NCI-H1417 (cell line): ENCODE data around the gene CCDC85C.

Experiments used
- DNase-seq, 3 experiments: peaks; one replicate each; lab custom pipeline; 2025; lab: John Stamatoyannopoulos, UW

CCDC85C gene

GRCh38 chr14:99589651-99590530, 14.1 kb downstream of the CCDC85C start:
- DNase-seq, result no peak

- DNase-seq, result no peak
These were observed 15.0 kb downstream of the CCDC85C start for GRCh38 chr14:99589031-99589441.

- DNase-seq, result no peak
These were observed 16.3 kb downstream of the CCDC85C start for GRCh38 chr14:99587460-99588278.

- no peak for DNase-seq
These were observed 17.1 kb downstream of the CCDC85C start for GRCh38 chr14:99586761-99587459.

- no peak for DNase-seq
These were observed 17.8 kb downstream of the CCDC85C start for GRCh38 chr14:99586054-99586760.

GRCh38 chr14:99584823-99585222, 19.2 kb downstream of the CCDC85C start:
- DNase-seq, result no peak

- DNase-seq, result no peak
These were observed 22.1 kb downstream of the CCDC85C start for GRCh38 chr14:99581938-99582337.

GRCh38 chr14:99581374-99581773, 22.6 kb downstream of the CCDC85C start:
- no peak for DNase-seq

GRCh38 chr14:99579903-99580571, 24.0 kb downstream of the CCDC85C start:
- no peak for DNase-seq

- DNase-seq, result peak in 1 of 3 experiments; percentile 12
These were observed 24.7 kb downstream of the CCDC85C start for GRCh38 chr14:99579120-99579836.

- DNase-seq, result peak in 1 of 3 experiments; percentile 27
These were observed 25.4 kb downstream of the CCDC85C start for GRCh38 chr14:99578541-99579101.

- no peak for DNase-seq
These were observed 27.0 kb downstream of the CCDC85C start for GRCh38 chr14:99576761-99577705.

GRCh38 chr14:99576304-99576703, 27.7 kb downstream of the CCDC85C start:
- DNase-seq, result no peak

- peak; percentile 19 to 44 (median 25) for DNase-seq
These were observed 28.7 kb downstream of the CCDC85C start for GRCh38 chr14:99575043-99576023.

- DNase-seq, result peak in 2 of 3 experiments; percentile 57 to 90
These were observed 29.7 kb downstream of the CCDC85C start for GRCh38 chr14:99574099-99574880.

GRCh38 chr14:99573436-99574098, 30.4 kb downstream of the CCDC85C start:
- peak in 1 of 3 experiments; percentile 41 for DNase-seq
